H9 (cell line): ENCODE data around the gene KRT74. TPM values are rescaled to one million over a fixed set of nuclear protein-coding genes. Genes with fewer than 3 reads are reported as not detected.

Source experiments
- DNase-seq: peaks from one replicate; pipeline ENCODE4 v3.0.0-alpha.2; 2017
- H2AFZ ChIP-seq: one replicate; pipeline ENCODE4 v1.6.1; 2013; ENCODE audit warnings: mild to moderate bottlenecking, low read length, control low read depth, moderate library complexity
- H2AK5ac ChIP-seq: 2 replicates; pipeline ENCODE4 v1.6.1; 2013; ENCODE audit warnings: low read length, control low read depth, mixed read lengths; ENCODE audit not compliant: insufficient read length
- H2BK120ac ChIP-seq: one replicate; pipeline ENCODE4 v1.6.1; 2013; ENCODE audit warnings: low read depth, mild to moderate bottlenecking, low read length, control low read depth, inconsistent platforms; ENCODE audit not compliant: poor library complexity, severe bottlenecking
- H2BK12ac ChIP-seq: 2 replicates; pipeline ENCODE4 v1.6.1; 2013; ENCODE audit warnings: low read length, control low read depth, mixed read lengths, low read depth; ENCODE audit not compliant: insufficient read length
- H2BK15ac ChIP-seq: 2 replicates; pipeline ENCODE4 v1.6.1; 2013; ENCODE audit warnings: low read depth, low read length, control low read depth
- H2BK20ac ChIP-seq: one replicate; pipeline ENCODE4 v1.6.1; 2013; ENCODE audit warnings: low read depth, mild to moderate bottlenecking, low read length, control low read depth, inconsistent platforms; ENCODE audit not compliant: poor library complexity, severe bottlenecking
- H2BK5ac ChIP-seq: 2 replicates; pipeline ENCODE4 v1.6.1; 2013; ENCODE audit warnings: low read length, control low read depth, mixed read lengths; ENCODE audit not compliant: insufficient read length
- H3K14ac ChIP-seq: 2 replicates; pipeline ENCODE4 v1.6.1; 2013; ENCODE audit warnings: low read length, control low read depth; ENCODE audit not compliant: insufficient read depth
- H3K18ac ChIP-seq: 2 replicates; pipeline ENCODE4 v1.6.1; 2013; ENCODE audit warnings: low read depth, mild to moderate bottlenecking, mixed read lengths, low read length, control low read depth; ENCODE audit not compliant: insufficient read length
- H3K23ac ChIP-seq: 2 replicates; pipeline ENCODE4 v1.6.1; 2013; ENCODE audit warnings: low read length, control low read depth, mixed read lengths, low read depth; ENCODE audit not compliant: insufficient read length
- H3K23me2 ChIP-seq: 2 replicates; pipeline ENCODE4 v1.6.1; 2013; ENCODE audit warnings: low read depth, mild to moderate bottlenecking, mixed read lengths, low read length, control low read depth; ENCODE audit not compliant: insufficient read length, poor library complexity, severe bottlenecking
- H3K27ac ChIP-seq: 2 replicates; pipeline ENCODE4 v1.5.1; 2013; ENCODE audit warnings: low read length, control low read depth, mixed read lengths, low read depth; ENCODE audit not compliant: insufficient read length
- H3K27me3 ChIP-seq: 2 replicates; pipeline ENCODE4 v1.6.1; 2013; ENCODE audit warnings: low read length, control low read depth, inconsistent platforms; ENCODE audit not compliant: insufficient read depth
- H3K4ac ChIP-seq: 2 replicates; pipeline ENCODE4 v1.6.1; 2013; ENCODE audit warnings: low read depth, mild to moderate bottlenecking, control low read depth, inconsistent platforms, low read length, moderate library complexity
- H3K4me1 ChIP-seq: 2 replicates; pipeline ENCODE4 v1.6.1; 2013; ENCODE audit warnings: low read length, control low read depth, inconsistent platforms; ENCODE audit not compliant: insufficient read depth
- H3K4me2 ChIP-seq: 2 replicates; pipeline ENCODE4 v1.6.1; 2013; ENCODE audit warnings: low read length, control low read depth, mixed read lengths; ENCODE audit not compliant: insufficient read length, insufficient read depth
- H3K56ac ChIP-seq: 2 replicates; pipeline ENCODE4 v1.6.1; 2013; ENCODE audit warnings: low read depth, mild to moderate bottlenecking, mixed read lengths, low read length, control low read depth; ENCODE audit not compliant: insufficient read length
- H3K79me1 ChIP-seq: 2 replicates; pipeline ENCODE4 v1.6.1; 2013; ENCODE audit warnings: low read depth, mild to moderate bottlenecking, moderate library complexity, low read length, control low read depth, inconsistent platforms; ENCODE audit not compliant: insufficient read depth, poor library complexity, severe bottlenecking
- H3K79me2 ChIP-seq: 2 replicates; pipeline ENCODE4 v1.6.1; 2013; ENCODE audit warnings: low read length, control low read depth, inconsistent platforms; ENCODE audit not compliant: insufficient read depth
- H3K9ac ChIP-seq: 2 replicates; pipeline ENCODE4 v1.6.1; 2013; ENCODE audit warnings: low read length, control low read depth, mixed read lengths; ENCODE audit not compliant: insufficient read length; ENCODE audit errors: extremely low read depth
- H3K9me3 ChIP-seq: one replicate; pipeline ENCODE4 v1.6.1; 2013; ENCODE audit warnings: low read depth, low read length, inconsistent platforms; ENCODE audit not compliant: control insufficient read depth
- H3T11ph ChIP-seq: one replicate; pipeline ENCODE4 v1.6.1; 2013; ENCODE audit warnings: mild to moderate bottlenecking, low read length, control low read depth, inconsistent platforms
- H4K20me1 ChIP-seq: one replicate; pipeline ENCODE4 v1.6.1; 2013; ENCODE audit not compliant: control insufficient read depth, insufficient read length, insufficient read depth
- H4K5ac ChIP-seq: 2 replicates; pipeline ENCODE4 v1.6.1; 2013; ENCODE audit warnings: low read depth, mild to moderate bottlenecking, mixed read lengths, low read length, control low read depth; ENCODE audit not compliant: insufficient read length
- H4K8ac ChIP-seq: replicated peaks from 2 replicates; pipeline ENCODE4 v1.6.1; 2013; ENCODE audit warnings: low read length, control low read depth, mixed read lengths, low read depth; ENCODE audit not compliant: insufficient read length
- H4K91ac ChIP-seq: 2 replicates; pipeline ENCODE4 v1.6.1; 2013; ENCODE audit warnings: low read depth, mild to moderate bottlenecking, moderate library complexity, mixed read lengths, low read length, control low read depth; ENCODE audit not compliant: insufficient read length
- H3K27ac Mint-ChIP-seq, 3 experiments: 2 replicates in 2 of 3; 3 replicates in 1 of 3; pipeline ENCODE4 v1.8.0; 2020 to 2021; ENCODE audit warnings: mixed read lengths in 3 of 3, mild to moderate bottlenecking in 1 of 3, moderate library complexity in 1 of 3
- H3K27me3 Mint-ChIP-seq: 2 replicates; pipeline ENCODE4 v1.8.0; 2021; ENCODE audit warnings: low read depth, mild to moderate bottlenecking, moderate library complexity, mixed read lengths
- H3K36me3 Mint-ChIP-seq, 3 experiments: 2 replicates in 2 of 3; 3 replicates in 1 of 3; pipeline ENCODE4 v1.8.0; 2020 to 2021; ENCODE audit warnings: low read depth in 3 of 3, mixed read lengths in 3 of 3; ENCODE audit not compliant: insufficient read depth in 1 of 3
- H3K4me1 Mint-ChIP-seq, 2 experiments: 2 replicates each; pipeline ENCODE4 v1.8.0; 2020; ENCODE audit warnings: mixed read lengths in 2 of 2
- H3K4me3 Mint-ChIP-seq, 2 experiments: 2 replicates in 1 of 2; 3 replicates in 1 of 2; pipeline ENCODE4 v1.8.0; 2020 to 2021; ENCODE audit warnings: mild to moderate bottlenecking in 2 of 2, mixed read lengths in 2 of 2, moderate library complexity in 1 of 2
- H3K9me3 Mint-ChIP-seq, 2 experiments: 2 replicates in 1 of 2; 3 replicates in 1 of 2; pipeline ENCODE4 v1.8.0; 2020; ENCODE audit warnings: mild to moderate bottlenecking in 2 of 2, mixed read lengths in 2 of 2, moderate library complexity in 1 of 2
- CTCF ChIP-seq: fragments of 200-600 bp; sonication (generic); conservative IDR thresholded peaks from 3 replicates; pipeline ENCODE4 v1.8.0; 2021; ENCODE audit warnings: antibody characterized with exemption, mild to moderate bottlenecking
- WGBS: extraction: QIAGEN DNeasy Blood & Tissue Kit; methylation state at CpG from one replicate; pipeline ENCODE4 v1.1.7; 2013; ENCODE audit warnings: missing lambda C conversion rate, low lambda C conversion rate, mixed read lengths; ENCODE audit not compliant: insufficient read length; ENCODE audit errors: extremely low coverage; 5-methylcytosine and 5-hydroxymethylcytosine counted together
- total RNA-seq: library from RNA; stranded (reverse); gene quantifications from 2 replicates; pipeline ENCODE4 v1.2.1, GENCODE V29; 2021

Gene KRT74
- total RNA-seq, 1 experiment from 2014 or later, result not detected

- H3K4me1 Mint-ChIP-seq, result peaks cover 15 to 16% of the 10 kb centered on the region in 2 experiments
- no peaks in the 10 kb centered on the region for H3K36me3 Mint-ChIP-seq
- WGBS, result no CpG with 5 or more reads among the region's 4 CpGs
- no peak overlapping the region for H3K18ac ChIP-seq
- no peak overlapping the region for H3K4me3 Mint-ChIP-seq
- no peak overlapping the region for H3K27ac ChIP-seq
- no peak overlapping the region for H4K8ac ChIP-seq
- no peak for TF ChIP-seq CTCF
- no peak overlapping the region for H4K5ac ChIP-seq
- no peak overlapping the region for H3K14ac ChIP-seq
- peaks cover 2% of the 10 kb centered on the region for H3K27me3 Mint-ChIP-seq
- no peak overlapping the region for H3K9ac ChIP-seq
- H3K27me3 ChIP-seq, result no peaks in the 10 kb centered on the region; the same call in 1 of the 2 replicates
- H3K23me2 ChIP-seq, result no peaks in the 10 kb centered on the region
- DNase-seq, result no peak
- no peaks in the 10 kb centered on the region for H3K9me3 ChIP-seq
- H3T11ph ChIP-seq, result no peak overlapping the region
- no peaks in the 10 kb centered on the region for H3K4me1 ChIP-seq
- no peak overlapping the region for H2AFZ ChIP-seq
- no peak overlapping the region for H3K56ac ChIP-seq
- no peak overlapping the region for H2BK20ac ChIP-seq
- H4K20me1 ChIP-seq, result no peaks in the 10 kb centered on the region
- no peak overlapping the region for H2BK5ac ChIP-seq
- H3K9me3 Mint-ChIP-seq, result no peaks in the 10 kb centered on the region
- H4K91ac ChIP-seq, result no peak overlapping the region
- H3K4me2 ChIP-seq, result no peak overlapping the region
- H3K4ac ChIP-seq, result no peak overlapping the region
- no peak overlapping the region for H3K27ac Mint-ChIP-seq
- no peak overlapping the region for H2BK120ac ChIP-seq
- no peak overlapping the region for H2BK12ac ChIP-seq
- H3K79me2 ChIP-seq, result no peaks in the 10 kb centered on the region
- no peak overlapping the region for H3K23ac ChIP-seq
- H2BK15ac ChIP-seq, result no peak overlapping the region
- no peak overlapping the region for H2AK5ac ChIP-seq
- no peaks in the 10 kb centered on the region for H3K79me1 ChIP-seq
Measured at GRCh38 chr12:52523824-52524223, 49.8 kb downstream of the KRT74 start.
